ENCODE results near the gene DAP3. TPM values are rescaled to one million over a fixed set of nuclear protein-coding genes. Genes with fewer than 3 reads are reported as not detected.
A peak's percentile ranks its signal among the peaks of the same experiment; 100 is the strongest.

Gene DAP3
- total and polyA plus RNA-seq, 2 of the 8 experiments (the other 6 are each of a cell fraction or from before 2014, with no cell fraction given): 66.3 to 87.1 TPM

- peaks cover 8 to 78% of the 10 kb centered on the region in 2 experiments; a peak in 3 of 4 replicates for H3K79me2 ChIP-seq (ENCODE audit: control insufficient read depth in 1 of 2, insufficient read depth in 2 of 2, low read length in 2 of 2)
- no peak for FAIRE-seq
- H3K56ac ChIP-seq (replicated peaks; ENCODE audit: insufficient read length, low read depth, low read length): no peak overlapping the region
- H4K5ac ChIP-seq (ENCODE audit: insufficient read length, low read depth, low read length): no peak overlapping the region
- POLR2A ChIA-PET (ENCODE audit: partially characterized antibody): interaction anchor here (0.8 kb wide), 1 partner anchor 174 kb away, joined by 3 read pairs; no protein-coding TSS in a partner anchor
- H3K27me3 ChIP-seq (replicated peaks in 1 of 4; ENCODE audit: control insufficient read depth in 3 of 4, extremely low read depth in 1 of 4, insufficient read depth in 3 of 4, low read length in 3 of 4): no peaks in the 10 kb centered on the region
- no peaks in the 10 kb centered on the region for H4K20me1 ChIP-seq (replicated peaks in 1 of 2; ENCODE audit: control insufficient read depth in 1 of 2, insufficient read depth in 2 of 2, low read length in 2 of 2)
- no peak overlapping the region for H2AK5ac ChIP-seq (ENCODE audit: low read depth, low read length)
- H3K9ac ChIP-seq (replicated peaks in 1 of 4; ENCODE audit: extremely low read depth in 1 of 4, low read depth in 3 of 4, low read length in 3 of 4): no peak overlapping the region
- no peak overlapping the region for H3K4me2 ChIP-seq (ENCODE audit: insufficient read depth in 1 of 2, low read depth in 2 of 2, low read length in 2 of 2)
- peak in 1 of 2 experiments; percentile 33 for DNase-seq (ENCODE audit: low read depth in 1 of 2, low spot score in 2 of 2)
- H2BK120ac ChIP-seq (replicated peaks; ENCODE audit: low read depth, low read length): no peak overlapping the region
- no peak overlapping the region for H3K4ac ChIP-seq (replicated peaks; ENCODE audit: insufficient read length, low read depth, low read length)
- no peak overlapping the region for H3K4me3 ChIP-seq (ENCODE audit: extremely low read depth in 1 of 4, insufficient read depth in 2 of 4, low read depth in 3 of 4, low read length in 4 of 4)
- H3K18ac ChIP-seq (ENCODE audit: extremely low read depth, low read length): no peak overlapping the region
- H2BK20ac ChIP-seq (ENCODE audit: low read length): no peak overlapping the region
- no peak overlapping the region for H3K27ac ChIP-seq (ENCODE audit: low read depth, low read length)
- H2AFZ ChIP-seq (ENCODE audit: low read length): no peak overlapping the region
- no peak overlapping the region for H3K23ac ChIP-seq (ENCODE audit: insufficient read length)
- peaks cover 0 to 3% (median 0%) of the 10 kb centered on the region in 4 experiments; a peak in 1 of 7 replicates for H3K4me1 ChIP-seq (replicated peaks in 1 of 4; ENCODE audit: control insufficient read depth in 3 of 4, insufficient read depth in 4 of 4, low read length in 3 of 4)
- no peak overlapping the region for H2BK5ac ChIP-seq (ENCODE audit: low read depth, low read length)
- H4K8ac ChIP-seq (ENCODE audit: extremely low read depth, insufficient read depth, low read length): no peak overlapping the region
- H2BK15ac ChIP-seq (ENCODE audit: low read length): no peak overlapping the region
- no peak overlapping the region for H4K91ac ChIP-seq (replicated peaks; ENCODE audit: insufficient read length, low read length)
- H3K23me2 ChIP-seq (ENCODE audit: low read depth, low read length): no peaks in the 10 kb centered on the region
- peaks cover 0 to 6% (median 0%) of the 10 kb centered on the region in 4 experiments; a peak in 1 of 8 replicates for H3K36me3 ChIP-seq (ENCODE audit: control insufficient read depth in 2 of 4, insufficient read depth in 4 of 4, low read length in 3 of 4)
- H3K79me1 ChIP-seq (ENCODE audit: low read depth, low read length): peaks cover 5% of the 10 kb centered on the region
- 83% methylated on average over 13 of the region's 13 CpGs; no CpG with 5 or more reads in 1 of the 2 experiments for WGBS, 2 experiments (ENCODE audit: extremely low coverage in 1 of 2, insufficient coverage in 1 of 2, insufficient read length in 1 of 2, insufficient replicate concordance in 2 of 2, low coverage in 1 of 2, low lambda C conversion rate in 2 of 2, missing lambda C conversion rate in 1 of 2)
- H3K9me3 ChIP-seq (ENCODE audit: insufficient read depth in 2 of 2, low read depth in 1 of 2, low read length in 1 of 2): no peaks in the 10 kb centered on the region; a peak in 2 of 4 replicates
- H2BK12ac ChIP-seq (ENCODE audit: low read depth, low read length): no peak overlapping the region
- H3K14ac ChIP-seq (ENCODE audit: insufficient read length): no peak overlapping the region
- CTCF ChIA-PET (ENCODE audit: partially characterized antibody): no interaction called here
- no peak for TF ChIP-seq CBX8 (IDR thresholded peaks at IDR 0.05; ENCODE audit: borderline replicate concordance, low read depth, low read length)
- no peak for TF ChIP-seq GTF2F1 (IDR thresholded peaks at IDR 0.05; ENCODE audit: borderline replicate concordance, low read depth, low read length)
- no peak for TF ChIP-seq KDM1A (IDR thresholded peaks at IDR 0.05; ENCODE audit: borderline replicate concordance, low read length)
- no peak for TF ChIP-seq NRF1 (IDR thresholded peaks at IDR 0.05; ENCODE audit: low read depth, low read length)
- no peak for TF ChIP-seq SIX5 (IDR thresholded peaks at IDR 0.05; ENCODE audit: low read depth, low read length)
- no peak for TF ChIP-seq HDAC6 (IDR thresholded peaks at IDR 0.05; ENCODE audit: low read depth, low read length)
- no peak for TF ChIP-seq CHD1 (IDR thresholded peaks at IDR 0.05; ENCODE audit: low read depth, low read length)
- TF ChIP-seq BCL11A (IDR thresholded peaks at IDR 0.05; ENCODE audit: low read depth in 2 of 2, low read length in 2 of 2): no peak
- no peak for TF ChIP-seq TEAD4 (IDR thresholded peaks at IDR 0.05; ENCODE audit: low read depth, low read length)
- TF ChIP-seq MAX (IDR thresholded peaks at IDR 0.05): no peak
- no peak for TF ChIP-seq BACH1 (IDR thresholded peaks at IDR 0.05; ENCODE audit: low read length)
- no peak for TF ChIP-seq MAFK (IDR thresholded peaks at IDR 0.05; ENCODE audit: low read depth, low read length)
- no peak for TF ChIP-seq SIN3A (conservative IDR thresholded peaks at IDR 0.05 in 1 of 2, IDR thresholded peaks at IDR 0.05 in 1 of 2; ENCODE audit: low read depth in 1 of 2, low read length in 2 of 2)
These were observed 9.6 kb downstream of the DAP3 start for GRCh38 chr1:155698382-155699038.
